ENCODE data around the gene COQ4.
A peak's percentile ranks its signal among the peaks of the same experiment; 100 is the strongest.

COQ4 gene

GRCh38 chr9:128322404-128323211 lies at the start of gene COQ4, which contains the start of gene TRUB2:
Gene COQ4 (plus strand): TSS chr9:128322839. CDS start chr9:128322859, 20 bp downstream.
Gene TRUB2 (minus strand): TSS chr9:128322447. CDS start chr9:128322408, 39 bp downstream.
- peak within 1 kb of the TSS; percentile 88 for H2AFZ ChIP-seq (ENCODE audit: low read depth, low read length)
- TF ChIP-seq CTCF (IDR thresholded peaks at IDR 0.05; ENCODE audit: low read depth, low read length) (no peak), EZH2phosphoT487 (IDR thresholded peaks at IDR 0.05; ENCODE audit: low read depth) (no peak)
- peak within 1 kb of the TSS; percentile 80 for H3K27ac ChIP-seq (ENCODE audit: low read length)
- peak within 1 kb of the TSS; percentile 94 for H3K4me2 ChIP-seq (ENCODE audit: low read length)
- no peaks in the 10 kb centered on the region for H4K20me1 ChIP-seq (ENCODE audit: insufficient read depth, low read length)
- no peaks in the 10 kb centered on the region for H3K27me3 ChIP-seq (ENCODE audit: low read depth, low read length)
- no peaks in the 10 kb centered on the region for H3K9me3 ChIP-seq (ENCODE audit: insufficient read depth, low read length)
- H3K9ac ChIP-seq (ENCODE audit: low read length) = peak within 1 kb of the TSS; percentile 85
- peaks cover 11% of the 10 kb centered on the region for H3K4me1 ChIP-seq (ENCODE audit: low read length)
- peak within 1 kb of the TSS; percentile 98 for H3K4me3 ChIP-seq (ENCODE audit: low read length)
- H3K36me3 ChIP-seq (replicated peaks; ENCODE audit: low read depth, low read length) = peaks cover 6% of the 10 kb centered on the region
- H3K79me2 ChIP-seq (ENCODE audit: low read length) = peaks cover 37% of the 10 kb centered on the region

GRCh38 chr9:128274245-128274644 lies 48.4 kb upstream of the COQ4 start:
- H3K4me3 ChIP-seq (ENCODE audit: low read length) = no peak overlapping the region
- no peak overlapping the region for H2AFZ ChIP-seq (ENCODE audit: low read depth, low read length)
- peaks cover 11% of the 10 kb centered on the region for H3K4me1 ChIP-seq (ENCODE audit: low read length)
- peaks cover 13% of the 10 kb centered on the region for H3K79me2 ChIP-seq (ENCODE audit: low read length)
- no peak overlapping the region for H3K4me2 ChIP-seq (ENCODE audit: low read length)
- TF ChIP-seq CTCF (IDR thresholded peaks at IDR 0.05; ENCODE audit: low read depth, low read length) = no peak
- TF ChIP-seq EZH2phosphoT487 (IDR thresholded peaks at IDR 0.05; ENCODE audit: low read depth) = no peak
- H3K27me3 ChIP-seq (ENCODE audit: low read depth, low read length) = no peaks in the 10 kb centered on the region
- no peak overlapping the region for H3K9ac ChIP-seq (ENCODE audit: low read length)
- H3K9me3 ChIP-seq (ENCODE audit: insufficient read depth, low read length) = no peaks in the 10 kb centered on the region
- H3K27ac ChIP-seq (ENCODE audit: low read length) = no peak overlapping the region
- H4K20me1 ChIP-seq (ENCODE audit: insufficient read depth, low read length) = no peaks in the 10 kb centered on the region
- H3K36me3 ChIP-seq (replicated peaks; ENCODE audit: low read depth, low read length) = no peaks in the 10 kb centered on the region

GRCh38 chr9:128275198-128276007 lies 47.2 kb upstream of the COQ4 start, which contains the start of gene GOLGA2:
Gene GOLGA2 (minus strand): TSS chr9:128276007. CDS start chr9:128275976, 31 bp downstream.
- H3K27ac ChIP-seq (ENCODE audit: low read length) = peak within 1 kb of the TSS; percentile 29; the same call in 1 of the 2 replicates
- no peaks in the 10 kb centered on the region for H4K20me1 ChIP-seq (ENCODE audit: insufficient read depth, low read length)
- no peaks in the 10 kb centered on the region for H3K9me3 ChIP-seq (ENCODE audit: insufficient read depth, low read length)
- 0 out of 2 replicates have a peak within 1 kb of the TSS, but pooled peaks have one; percentile 50 for H2AFZ ChIP-seq (ENCODE audit: low read depth, low read length)
- peak within 1 kb of the TSS; percentile 93 for H3K9ac ChIP-seq (ENCODE audit: low read length)
- H3K36me3 ChIP-seq (replicated peaks; ENCODE audit: low read depth, low read length) = no peaks in the 10 kb centered on the region
- no peaks in the 10 kb centered on the region for H3K27me3 ChIP-seq (ENCODE audit: low read depth, low read length)
- H3K4me1 ChIP-seq (ENCODE audit: low read length) = peaks cover 11% of the 10 kb centered on the region
- TF ChIP-seq EZH2phosphoT487 (IDR thresholded peaks at IDR 0.05; ENCODE audit: low read depth) (no peak), CTCF (IDR thresholded peaks at IDR 0.05; ENCODE audit: low read depth, low read length) (no peak)
- peaks cover 13% of the 10 kb centered on the region for H3K79me2 ChIP-seq (ENCODE audit: low read length)
- peak within 1 kb of the TSS; percentile 99 for H3K4me2 ChIP-seq (ENCODE audit: low read length)
- peak within 1 kb of the TSS; percentile 98 for H3K4me3 ChIP-seq (ENCODE audit: low read length)

Measured in OCI-LY3 (cell line).